Neural progenitor cell (in vitro differentiated cells): ENCODE results near the gene ALG12.

Experiments used
- EZH2 ChIP-seq: fragments of 200-600 bp; sonication (generic); IDR thresholded peaks from 2 replicates; pipeline ENCODE4 v1.6.1; 2017; ENCODE audit warnings: antibody characterized with exemption, mild to moderate bottlenecking, moderate library complexity
- EZH2phosphoT487 ChIP-seq: fragments of 200-600 bp; sonication (generic); IDR thresholded peaks from 2 replicates; pipeline ENCODE4 v1.6.1; 2017; ENCODE audit warnings: antibody characterized with exemption
- TF ChIP-seq, protein P1 (sequence below): fragments of 200-600 bp; sonication (generic); IDR thresholded peaks from 2 replicates; pipeline ENCODE4 v1.5.1; 2017; ENCODE audit warnings: antibody characterized with exemption, mild to moderate bottlenecking

DNA sequence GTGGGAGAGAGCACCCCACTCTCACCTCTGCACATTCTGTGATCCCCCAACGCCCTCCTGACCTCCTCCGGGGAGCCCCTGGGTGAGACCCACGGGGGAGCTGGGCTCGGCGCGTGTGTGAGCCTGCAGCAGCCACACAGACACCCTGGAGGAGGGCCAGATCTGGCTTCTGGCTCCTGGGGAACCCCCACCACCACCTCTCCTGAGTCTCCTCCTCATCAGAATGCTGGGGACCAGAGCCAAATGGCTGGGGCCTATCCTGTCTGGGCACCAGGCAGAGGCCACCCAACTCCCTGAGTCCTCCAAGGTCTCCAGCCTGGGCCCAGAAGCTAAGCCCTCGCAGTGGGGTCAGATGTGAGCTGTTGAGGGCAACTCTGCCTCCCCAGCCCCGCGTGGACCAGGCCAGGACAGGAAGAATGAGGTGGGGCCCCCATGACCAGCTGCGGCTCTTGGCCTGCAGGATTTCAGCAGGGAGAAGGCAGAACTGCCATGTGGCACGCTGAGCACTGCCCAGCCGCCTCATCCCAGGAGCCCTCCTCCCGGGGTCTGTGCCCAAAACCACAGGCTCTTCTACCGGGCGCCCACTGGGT lies 36.8 kb upstream of the ALG12 start:
- TF ChIP-seq, protein P1, sequence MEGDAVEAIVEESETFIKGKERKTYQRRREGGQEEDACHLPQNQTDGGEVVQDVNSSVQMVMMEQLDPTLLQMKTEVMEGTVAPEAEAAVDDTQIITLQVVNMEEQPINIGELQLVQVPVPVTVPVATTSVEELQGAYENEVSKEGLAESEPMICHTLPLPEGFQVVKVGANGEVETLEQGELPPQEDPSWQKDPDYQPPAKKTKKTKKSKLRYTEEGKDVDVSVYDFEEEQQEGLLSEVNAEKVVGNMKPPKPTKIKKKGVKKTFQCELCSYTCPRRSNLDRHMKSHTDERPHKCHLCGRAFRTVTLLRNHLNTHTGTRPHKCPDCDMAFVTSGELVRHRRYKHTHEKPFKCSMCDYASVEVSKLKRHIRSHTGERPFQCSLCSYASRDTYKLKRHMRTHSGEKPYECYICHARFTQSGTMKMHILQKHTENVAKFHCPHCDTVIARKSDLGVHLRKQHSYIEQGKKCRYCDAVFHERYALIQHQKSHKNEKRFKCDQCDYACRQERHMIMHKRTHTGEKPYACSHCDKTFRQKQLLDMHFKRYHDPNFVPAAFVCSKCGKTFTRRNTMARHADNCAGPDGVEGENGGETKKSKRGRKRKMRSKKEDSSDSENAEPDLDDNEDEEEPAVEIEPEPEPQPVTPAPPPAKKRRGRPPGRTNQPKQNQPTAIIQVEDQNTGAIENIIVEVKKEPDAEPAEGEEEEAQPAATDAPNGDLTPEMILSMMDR: no peak
- TF ChIP-seq EZH2 (no peak), EZH2phosphoT487 (no peak)
